Inferior parietal cortex (tissue), 1 donor: ENCODE data around the gene MCTP2.

ENCODE experiments used
- DNase-seq: peaks from one replicate; pipeline ENCODE4 v3.0.0-alpha.2; 2016; ENCODE audit errors: extremely low spot score

The MCTP2 gene

DNA sequence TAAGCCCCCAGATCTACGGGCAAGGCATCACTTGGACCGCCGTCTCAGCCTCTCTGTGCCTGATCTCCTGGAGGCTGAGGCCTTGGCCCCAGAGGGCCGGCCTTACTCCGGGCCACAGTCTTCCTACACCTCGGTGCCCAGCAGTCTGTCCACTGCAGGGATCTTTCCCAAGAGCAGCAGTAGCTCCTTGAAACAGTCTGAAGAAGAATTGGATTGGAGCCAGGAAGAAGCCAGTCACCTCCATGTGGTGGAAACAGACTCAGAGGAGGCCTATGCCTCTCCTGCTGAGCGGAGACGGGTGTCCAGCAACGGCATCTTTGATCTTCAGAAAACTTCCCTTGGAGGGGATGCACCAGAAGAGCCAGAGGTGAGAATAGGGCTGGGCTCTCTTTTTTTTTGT is 67.0 kb downstream of the MCTP2 start:
- DNase-seq = no peak

DNA sequence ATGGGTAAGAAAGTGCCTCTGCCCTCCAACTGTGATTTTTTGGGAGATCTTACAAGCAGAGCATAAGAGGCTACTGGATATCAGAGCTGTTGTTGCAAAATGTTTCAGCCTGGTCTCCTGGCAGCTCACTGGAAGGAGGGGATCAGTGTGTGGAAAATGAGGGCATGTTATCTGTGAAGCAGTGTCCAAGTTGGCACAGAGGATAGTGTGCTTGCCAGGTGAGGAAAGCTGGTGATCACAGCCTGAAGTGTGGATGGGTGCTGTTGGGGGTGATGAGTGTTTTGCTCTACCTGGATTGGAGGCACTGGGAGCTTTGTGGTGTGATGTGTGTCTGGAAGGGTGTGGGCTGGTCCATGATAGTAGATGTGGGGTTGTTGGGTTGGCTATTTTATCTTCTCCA is 69.3 kb downstream of the MCTP2 start:
- DNase-seq = no peak

DNA sequence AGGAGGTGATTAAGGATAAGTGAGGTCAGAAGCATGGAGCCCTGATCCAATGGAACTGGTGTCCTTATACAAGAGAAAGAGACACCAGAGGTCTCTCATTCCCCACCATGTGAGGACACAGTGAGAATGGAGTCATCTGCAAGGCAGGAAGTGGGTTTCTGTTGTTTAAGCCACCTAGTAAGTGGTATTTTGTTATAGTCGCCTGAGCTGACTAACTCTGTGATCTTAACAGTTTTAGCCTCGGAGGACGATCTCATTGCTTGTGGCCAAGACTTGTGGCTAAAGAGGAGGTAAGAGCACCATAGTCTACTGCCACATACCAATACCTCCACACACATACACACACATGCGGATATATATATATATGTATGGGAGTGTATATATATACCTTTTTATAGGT is 73.8 kb downstream of the MCTP2 start:
- no peak for DNase-seq

GRCh38 chr15:94306700-94307650 is 75.6 kb downstream of the MCTP2 start:
- no peak for DNase-seq

DNA sequence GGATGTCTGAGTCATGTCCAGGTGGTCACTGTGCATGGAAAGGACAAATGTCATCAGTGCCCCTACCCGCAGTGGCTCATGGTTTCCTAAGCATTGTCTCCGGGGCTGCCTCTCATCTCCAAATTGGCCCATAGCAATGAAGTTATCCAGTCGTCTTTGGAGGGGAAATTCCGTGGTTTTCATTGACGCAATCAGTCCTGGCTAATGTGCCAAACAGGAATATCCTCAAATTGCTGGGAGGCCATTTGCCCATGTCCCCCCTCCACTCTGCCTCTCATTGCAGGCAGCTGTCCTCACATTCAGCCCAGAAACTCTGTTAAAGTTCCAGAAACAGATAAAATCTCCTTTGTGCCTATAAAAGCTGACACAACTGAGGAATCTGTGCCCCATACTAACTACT is 81.6 kb downstream of the MCTP2 start:
- no peak for DNase-seq

GRCh38 chr15:94314639-94315038 is 83.3 kb downstream of the MCTP2 start:
- no peak for DNase-seq

GRCh38 chr15:94317211-94317610 is 85.8 kb downstream of the MCTP2 start:
- no peak for DNase-seq

DNA sequence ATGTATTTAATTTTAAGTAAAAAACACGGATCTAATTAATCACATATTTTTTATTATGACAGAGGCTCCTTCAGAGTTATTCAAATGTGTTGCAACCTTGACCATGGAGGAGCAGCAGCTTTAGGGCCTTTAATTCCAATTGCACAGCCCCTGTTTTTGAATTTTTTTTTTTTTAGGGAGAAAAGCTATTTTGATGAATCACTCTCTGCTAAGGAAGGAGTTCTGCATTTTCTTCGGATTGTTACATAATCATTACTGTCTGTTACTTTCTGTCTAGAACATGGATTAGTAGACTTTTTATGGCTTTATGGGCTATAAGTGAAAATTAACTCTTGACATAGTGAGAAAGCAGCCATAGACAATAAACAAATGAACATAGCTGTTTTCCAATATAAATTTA is 90.8 kb downstream of the MCTP2 start:
- no peak for DNase-seq

DNA sequence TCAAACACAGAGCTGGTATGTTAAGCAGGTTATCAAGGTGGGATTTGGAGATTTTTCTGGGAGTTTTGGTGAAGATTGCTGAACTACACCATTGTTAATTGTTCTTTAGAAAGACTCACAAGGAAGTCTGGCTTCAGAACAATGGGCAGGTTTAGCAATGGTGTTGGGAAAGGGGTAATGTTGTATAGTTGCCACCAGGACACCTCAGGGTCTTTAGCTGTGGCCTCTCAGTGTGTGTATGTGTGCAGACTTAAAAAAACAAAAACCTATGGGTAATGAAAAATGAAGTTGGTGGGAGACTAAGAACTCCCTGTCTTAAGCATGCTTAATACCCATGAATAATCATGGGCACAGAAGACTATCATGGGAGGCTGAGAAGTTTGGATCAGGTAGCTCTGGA is 91.7 kb downstream of the MCTP2 start:
- DNase-seq = no peak

GRCh38 chr15:94324117-94324826 is 92.9 kb downstream of the MCTP2 start:
- peak; percentile 65 for DNase-seq

- no peak for DNase-seq
Observed at GRCh38 chr15:94324835-94325767, 93.7 kb downstream of the MCTP2 start.

DNA sequence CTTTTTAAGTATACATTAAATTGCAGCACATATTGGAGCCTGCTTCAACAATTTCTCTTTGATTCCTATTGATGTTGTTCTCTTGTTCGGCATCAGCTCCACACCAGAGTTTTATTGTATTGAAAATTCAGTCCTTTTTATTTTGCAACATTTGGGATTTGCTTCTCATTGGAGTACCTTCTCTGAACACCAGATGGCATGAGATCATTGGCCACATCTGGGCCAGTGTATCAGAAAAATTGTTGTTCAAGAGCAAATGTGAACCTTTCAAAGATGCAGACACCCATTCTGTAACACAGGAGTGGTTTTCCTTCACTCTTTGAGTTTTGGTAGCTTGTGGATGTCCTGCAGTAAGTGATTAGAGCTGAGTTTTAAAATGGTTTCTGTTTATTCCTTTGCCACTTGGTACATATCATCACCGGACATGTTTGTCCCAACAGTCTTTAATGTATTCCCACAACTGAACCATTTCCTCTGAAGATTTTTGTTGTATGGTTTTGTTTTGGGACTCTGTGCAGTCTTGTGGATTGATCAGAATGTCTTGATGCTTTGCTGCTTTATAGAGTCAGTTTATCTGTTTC is 96.1 kb downstream of the MCTP2 start:
- peak; percentile 32 for DNase-seq

DNA sequence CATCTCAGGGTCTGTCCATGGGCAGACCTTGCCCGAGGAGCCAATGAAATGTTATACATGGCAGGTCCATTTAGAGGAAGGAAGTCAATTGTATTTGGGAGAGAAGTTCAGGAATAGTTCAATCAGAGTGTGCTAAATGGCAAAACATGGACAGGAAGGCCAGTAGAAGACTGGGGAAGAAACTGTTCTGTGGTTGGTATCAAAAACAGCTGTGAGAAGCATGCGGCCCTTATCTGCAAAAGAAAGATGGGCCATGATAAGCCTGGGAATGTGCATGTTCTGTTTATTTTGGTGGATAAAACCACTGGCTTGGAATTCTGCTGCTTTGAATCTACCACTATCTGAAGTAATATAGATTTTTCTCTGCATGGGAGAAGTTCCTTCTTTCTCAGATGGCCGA is 100.4 kb downstream of the MCTP2 start:
- no peak for DNase-seq

- DNase-seq = no peak
Observed at GRCh38 chr15:94335616-94336015, 104.3 kb downstream of the MCTP2 start.

DNA sequence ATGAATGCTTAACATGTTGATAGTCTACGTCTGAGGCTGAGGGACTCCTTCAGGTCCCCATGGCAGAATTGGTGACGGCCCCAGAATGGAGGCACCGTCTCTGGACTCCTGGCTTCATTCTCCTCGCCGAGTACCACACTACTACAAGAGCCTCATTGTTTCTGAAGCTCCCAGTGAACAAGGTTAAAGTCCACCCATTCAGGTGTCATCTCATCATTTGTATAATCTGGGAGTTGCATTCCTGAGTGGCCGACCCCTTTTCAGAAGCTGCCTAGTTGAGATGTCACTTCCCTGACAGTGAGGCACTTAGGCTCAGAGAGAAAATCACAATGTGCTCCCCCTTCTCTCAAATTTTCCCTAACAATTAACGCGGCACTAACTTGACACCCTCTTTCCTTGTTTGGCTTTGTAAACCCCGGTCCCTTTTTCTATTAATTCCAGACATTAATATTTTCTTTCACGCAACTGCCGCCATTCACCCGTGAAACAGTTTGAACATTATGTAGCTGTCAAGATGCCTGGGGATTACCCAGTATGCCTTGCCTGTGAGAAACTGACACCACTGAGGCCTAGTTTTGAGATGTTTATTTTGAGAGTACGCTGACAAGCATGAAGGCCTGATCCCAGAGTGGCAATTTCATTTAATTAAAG is 105.6 kb downstream of the MCTP2 start:
- no peak for DNase-seq

DNA sequence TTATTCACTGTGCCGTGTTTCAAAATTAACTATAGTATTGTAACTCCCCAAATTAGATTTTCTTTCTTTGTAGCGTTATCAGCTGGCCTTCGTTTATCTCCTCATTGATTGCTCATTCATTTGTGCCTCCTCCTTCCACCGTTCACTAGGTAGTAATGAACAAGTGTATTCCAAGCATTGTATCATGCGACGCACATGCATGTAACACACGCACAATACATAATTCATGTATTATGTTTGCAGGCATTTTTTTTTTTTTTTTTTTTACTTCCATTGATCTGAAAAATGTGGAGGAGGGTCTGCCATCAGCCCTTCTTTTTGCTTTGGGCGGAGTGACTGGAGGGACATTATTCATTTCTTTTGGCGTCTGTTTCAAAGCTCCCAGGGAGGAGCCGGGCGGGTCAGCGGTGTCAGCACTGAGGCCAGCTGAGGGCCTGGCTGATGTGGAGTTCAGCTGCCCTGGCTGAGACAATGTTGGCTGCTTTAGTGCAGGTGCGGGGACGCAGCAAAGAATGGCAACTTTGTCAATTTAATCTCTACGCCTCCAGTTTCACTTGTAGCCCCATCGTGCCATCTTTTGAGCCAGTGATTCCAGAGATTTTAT is 107.0 kb downstream of the MCTP2 start:
- no peak for DNase-seq

GRCh38 chr15:94346282-94346681 is 114.9 kb downstream of the MCTP2 start:
- DNase-seq = no peak

DNA sequence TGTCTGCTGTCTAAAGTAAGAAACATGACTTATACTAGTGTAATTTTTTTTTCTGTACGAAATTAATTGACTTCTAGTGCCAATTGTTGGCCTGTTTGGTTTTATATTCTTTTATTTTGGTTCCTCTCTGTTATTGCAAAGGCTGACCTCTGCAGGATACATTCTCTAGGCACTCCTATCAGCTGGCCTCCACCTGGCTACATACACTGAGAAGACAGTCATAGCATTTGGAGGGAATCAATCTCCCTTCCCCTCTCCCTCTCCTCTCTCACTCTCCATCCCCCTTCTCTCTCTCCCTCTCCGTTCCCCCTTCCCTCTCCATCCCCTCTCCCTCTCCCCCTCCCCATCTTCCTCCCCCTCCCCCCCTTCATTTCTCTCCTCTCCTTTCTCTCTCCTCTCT is 116.7 kb downstream of the MCTP2 start:
- no peak for DNase-seq

- no peak for DNase-seq
Observed at GRCh38 chr15:94351031-94351535, 119.7 kb downstream of the MCTP2 start.
